ENCODE results near the gene ASCC1.

The ASCC1 gene

DNA sequence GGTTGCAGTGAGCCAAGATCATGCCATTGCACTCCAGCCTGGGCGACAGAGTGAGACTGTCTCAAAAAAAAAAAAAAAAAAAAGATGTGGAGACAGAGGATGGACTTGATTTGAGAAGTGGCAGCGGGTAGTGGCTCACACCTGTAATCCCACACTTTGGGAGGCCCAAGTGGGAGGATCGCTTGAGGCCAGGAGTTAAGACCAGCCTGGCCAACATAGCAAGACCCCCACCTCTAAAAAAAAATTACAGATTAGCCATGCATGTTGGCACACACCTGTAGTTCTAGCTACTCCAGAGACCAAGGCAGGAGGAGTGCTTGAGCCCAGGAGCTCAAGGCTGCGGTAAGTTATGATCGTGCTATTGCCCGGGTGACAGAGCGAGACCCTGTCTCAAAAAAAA is 24.3 kb upstream of the ASCC1 start:
- no peaks in the 10 kb centered on the region for H3F3A ChIP-seq (ENCODE audit: insufficient read depth, low read length)
- H3K4me2 ChIP-seq (ENCODE audit: low read depth, low read length) = no peak overlapping the region
- H3K4me3 ChIP-seq (ENCODE audit: low read length) = no peak overlapping the region
- no peak overlapping the region for H3K9ac ChIP-seq (ENCODE audit: low read length)
- H3K27ac ChIP-seq (ENCODE audit: low read length) = no peak overlapping the region
- H3K27me3 ChIP-seq (replicated peaks; ENCODE audit: insufficient read depth, low read length) = no peaks in the 10 kb centered on the region
- H3K36me3 ChIP-seq (replicated peaks; ENCODE audit: insufficient read depth, low read length) = no peaks in the 10 kb centered on the region
- H3K4me1 ChIP-seq (ENCODE audit: low read length) = no peaks in the 10 kb centered on the region
- no peaks in the 10 kb centered on the region for H3K9me3 ChIP-seq (replicated peaks; ENCODE audit: insufficient read depth, low read length)
- no peaks in the 10 kb centered on the region for H4K20me1 ChIP-seq (ENCODE audit: insufficient read depth, low read length)
- H3K9me2 ChIP-seq (replicated peaks; ENCODE audit: insufficient read depth, low read length) = no peaks in the 10 kb centered on the region
- TF ChIP-seq, protein P1, sequence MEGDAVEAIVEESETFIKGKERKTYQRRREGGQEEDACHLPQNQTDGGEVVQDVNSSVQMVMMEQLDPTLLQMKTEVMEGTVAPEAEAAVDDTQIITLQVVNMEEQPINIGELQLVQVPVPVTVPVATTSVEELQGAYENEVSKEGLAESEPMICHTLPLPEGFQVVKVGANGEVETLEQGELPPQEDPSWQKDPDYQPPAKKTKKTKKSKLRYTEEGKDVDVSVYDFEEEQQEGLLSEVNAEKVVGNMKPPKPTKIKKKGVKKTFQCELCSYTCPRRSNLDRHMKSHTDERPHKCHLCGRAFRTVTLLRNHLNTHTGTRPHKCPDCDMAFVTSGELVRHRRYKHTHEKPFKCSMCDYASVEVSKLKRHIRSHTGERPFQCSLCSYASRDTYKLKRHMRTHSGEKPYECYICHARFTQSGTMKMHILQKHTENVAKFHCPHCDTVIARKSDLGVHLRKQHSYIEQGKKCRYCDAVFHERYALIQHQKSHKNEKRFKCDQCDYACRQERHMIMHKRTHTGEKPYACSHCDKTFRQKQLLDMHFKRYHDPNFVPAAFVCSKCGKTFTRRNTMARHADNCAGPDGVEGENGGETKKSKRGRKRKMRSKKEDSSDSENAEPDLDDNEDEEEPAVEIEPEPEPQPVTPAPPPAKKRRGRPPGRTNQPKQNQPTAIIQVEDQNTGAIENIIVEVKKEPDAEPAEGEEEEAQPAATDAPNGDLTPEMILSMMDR (IDR thresholded peaks at IDR 0.05; ENCODE audit: low read length) = no peak
- TF ChIP-seq EZH2 (optimal IDR thresholded peaks at IDR 0.05; ENCODE audit: low read depth, low read length) = no peak
- TF ChIP-seq EZH2phosphoT487 (IDR thresholded peaks at IDR 0.05; ENCODE audit: low read length) = no peak
- no peaks in the 10 kb centered on the region for H3K79me2 ChIP-seq (ENCODE audit: low read length)
- DNase-seq = no peak
- H2AFZ ChIP-seq (ENCODE audit: low read length) = no peak overlapping the region

DNA sequence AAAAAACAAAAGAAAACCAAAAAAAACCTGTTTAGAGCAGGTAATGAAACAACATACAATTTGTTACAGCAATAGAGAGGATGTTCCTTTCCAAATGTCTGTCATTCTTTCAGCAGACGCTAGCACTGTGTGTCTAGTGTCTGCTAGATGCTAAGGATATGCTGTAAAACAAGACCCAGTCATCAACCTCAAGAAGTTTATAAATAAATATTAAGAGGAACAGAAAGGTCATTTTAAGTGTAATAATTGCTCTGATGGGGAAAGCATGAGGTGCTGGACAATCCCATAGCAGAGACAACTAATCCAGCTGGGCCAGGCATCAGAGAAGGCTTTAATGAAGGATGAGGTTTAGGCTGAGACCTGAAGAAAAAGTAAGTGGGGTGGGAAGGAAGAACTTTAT is 23.3 kb upstream of the ASCC1 start:
- Histone ChIP-seq H3K4me2 (ENCODE audit: low read depth, low read length) (no peak overlapping the region), H2AFZ (ENCODE audit: low read length) (no peak overlapping the region), H3K27ac (ENCODE audit: low read length) (no peak overlapping the region), H4K20me1 (ENCODE audit: insufficient read depth, low read length) (no peaks in the 10 kb centered on the region), H3K36me3 (replicated peaks; ENCODE audit: insufficient read depth, low read length) (peaks cover 4% of the 10 kb centered on the region), H3K9me2 (replicated peaks; ENCODE audit: insufficient read depth, low read length) (no peaks in the 10 kb centered on the region), H3K79me2 (ENCODE audit: low read length) (no peaks in the 10 kb centered on the region), H3K4me3 (ENCODE audit: low read length) (no peak overlapping the region), H3K9ac (ENCODE audit: low read length) (no peak overlapping the region), H3F3A (ENCODE audit: insufficient read depth, low read length) (no peaks in the 10 kb centered on the region), H3K27me3 (replicated peaks; ENCODE audit: insufficient read depth, low read length) (no peaks in the 10 kb centered on the region), H3K4me1 (ENCODE audit: low read length) (no peaks in the 10 kb centered on the region), H3K9me3 (replicated peaks; ENCODE audit: insufficient read depth, low read length) (no peaks in the 10 kb centered on the region)
- DNase-seq = no peak
- TF ChIP-seq, protein P1 (IDR thresholded peaks at IDR 0.05; ENCODE audit: low read length) = no peak
- TF ChIP-seq EZH2 (optimal IDR thresholded peaks at IDR 0.05; ENCODE audit: low read depth, low read length) = no peak
- no peak for TF ChIP-seq EZH2phosphoT487 (IDR thresholded peaks at IDR 0.05; ENCODE audit: low read length)

DNA sequence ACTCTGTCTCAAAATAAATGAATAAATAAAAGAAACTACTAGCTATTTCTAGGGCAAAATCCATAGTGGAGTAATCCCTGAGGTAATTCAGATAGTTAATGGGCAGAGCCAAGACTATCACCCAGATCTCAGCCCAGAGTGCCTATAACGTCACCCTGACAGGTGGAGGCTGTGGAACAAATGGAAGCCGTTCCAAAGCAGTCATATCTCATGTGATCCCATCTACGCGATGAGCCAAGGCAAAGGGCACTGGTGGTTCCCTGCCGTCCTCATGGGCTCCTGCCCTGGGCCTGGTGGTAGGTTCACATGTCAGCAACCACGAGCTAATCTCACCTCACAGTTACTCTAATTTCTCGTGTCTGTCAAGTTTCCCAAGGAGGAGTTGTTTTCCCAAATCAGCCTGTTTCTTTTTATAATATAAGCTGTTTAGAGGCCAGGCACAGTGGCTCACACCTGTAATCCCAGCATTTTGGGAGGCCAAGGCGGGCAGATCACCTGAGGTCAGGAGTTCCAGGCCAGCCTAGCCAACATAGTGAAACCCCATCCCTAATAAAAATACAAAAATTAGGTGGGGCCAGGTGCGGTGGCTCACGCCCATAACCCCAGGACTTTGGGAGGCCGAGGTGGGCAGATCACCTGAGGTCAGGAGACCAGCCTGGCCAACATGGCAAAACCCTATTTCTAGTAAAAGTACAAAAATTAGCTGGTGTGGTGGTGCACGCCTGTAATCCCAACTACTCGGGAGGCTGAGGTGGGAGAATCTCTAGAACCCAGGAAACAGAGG is 22.5 kb upstream of the ASCC1 start:
- H3K27ac ChIP-seq (ENCODE audit: low read length) = no peak overlapping the region
- no peak overlapping the region for H3K4me2 ChIP-seq (ENCODE audit: low read depth, low read length)
- no peak overlapping the region for H3K4me3 ChIP-seq (ENCODE audit: low read length)
- H4K20me1 ChIP-seq (ENCODE audit: insufficient read depth, low read length) = no peaks in the 10 kb centered on the region
- H3K27me3 ChIP-seq (replicated peaks; ENCODE audit: insufficient read depth, low read length) = no peaks in the 10 kb centered on the region
- H3K79me2 ChIP-seq (ENCODE audit: low read length) = no peaks in the 10 kb centered on the region
- no peak overlapping the region for H3K9ac ChIP-seq (ENCODE audit: low read length)
- H3F3A ChIP-seq (ENCODE audit: insufficient read depth, low read length) = no peaks in the 10 kb centered on the region
- peaks cover 7% of the 10 kb centered on the region for H3K36me3 ChIP-seq (replicated peaks; ENCODE audit: insufficient read depth, low read length)
- H3K9me3 ChIP-seq (replicated peaks; ENCODE audit: insufficient read depth, low read length) = no peaks in the 10 kb centered on the region
- DNase-seq = no peak
- no peak overlapping the region for H2AFZ ChIP-seq (ENCODE audit: low read length)
- no peak for TF ChIP-seq EZH2phosphoT487 (IDR thresholded peaks at IDR 0.05; ENCODE audit: low read length)
- TF ChIP-seq, protein P1 (IDR thresholded peaks at IDR 0.05; ENCODE audit: low read length) = no peak
- TF ChIP-seq EZH2 (optimal IDR thresholded peaks at IDR 0.05; ENCODE audit: low read depth, low read length) = no peak
- no peaks in the 10 kb centered on the region for H3K4me1 ChIP-seq (ENCODE audit: low read length)
- no peaks in the 10 kb centered on the region for H3K9me2 ChIP-seq (replicated peaks; ENCODE audit: insufficient read depth, low read length)
